ENCODE data around the gene DHX35.

- TF ChIP-seq CTCF (conservative IDR thresholded peaks at IDR 0.05) (no peak), ZFX (IDR thresholded peaks at IDR 0.05) (no peak)
Observed at GRCh38 chr20:39016041-39016440, 53.9 kb downstream of the DHX35 start.
